PC-3 (cell line): ENCODE results near the gene USH1C. TPM values are rescaled to one million over a fixed set of nuclear protein-coding genes. Genes with fewer than 3 reads are reported as not detected.

Source experiments
- ATAC-seq: fragments of 200-7000 bp; cut with Tn5 transposase; 2 replicates; pipeline ENCODE4 v1.9.1; 2020; ENCODE audit warnings: mild to moderate bottlenecking, moderate library complexity
- BruUV-seq: library from RNA; stranded (reverse); fragments of 400-500 nt; replicated peaks from 2 replicates; lab custom pipeline; 2021; lab: Mats Ljungman, UMichigan
- CTCF ChIA-PET: fragments of 300-600 bp; sonication (Branson Sonifier 250); formaldehyde crosslinking; loops from one replicate; lab custom pipeline; 2022; ENCODE audit warnings: antibody characterized with exemption; lab: Charles Lee
- POLR2A ChIA-PET: fragments of 300-600 bp; sonication (Branson Sonifier 250); formaldehyde crosslinking; loops from one replicate; lab custom pipeline; 2022; ENCODE audit warnings: antibody characterized with exemption; ENCODE audit not compliant: unreplicated experiment; lab: Charles Lee
- DNase-seq: peaks from one replicate; pipeline ENCODE4 v3.0.0-alpha.2; 2015
- H2AFZ ChIP-seq: fragments of 300-600 bp; sonication (generic); 2 replicates; pipeline ENCODE4 v1.6.0; 2016; ENCODE audit warnings: antibody characterized with exemption, low read length
- H3F3A ChIP-seq: fragments of 300-600 bp; sonication (generic); one replicate; pipeline ENCODE4 v1.6.0; 2017; ENCODE audit warnings: antibody characterized with exemption, low read length, control low read depth, mild to moderate bottlenecking; ENCODE audit not compliant: unreplicated experiment
- H3K27ac ChIP-seq: fragments of 300-600 bp; sonication (generic); 2 replicates; pipeline ENCODE4 v1.5.1; 2016; ENCODE audit warnings: mild to moderate bottlenecking, low read length
- H3K27me3 ChIP-seq: fragments of 300-600 bp; sonication (generic); 2 replicates; pipeline ENCODE4 v1.6.1; 2016; ENCODE audit warnings: low read length, mixed read lengths
- H3K36me3 ChIP-seq: fragments of 300-600 bp; sonication (generic); 2 replicates; pipeline ENCODE4 v1.6.1; 2016; ENCODE audit warnings: low read depth, mixed run types, low read length, mixed read lengths
- H3K4me1 ChIP-seq: fragments of 300-600 bp; sonication (generic); 2 replicates; pipeline ENCODE4 v1.5.1; 2016; ENCODE audit warnings: low read length; ENCODE audit not compliant: insufficient read depth
- H3K4me2 ChIP-seq: fragments of 300-600 bp; sonication (generic); 2 replicates; pipeline ENCODE4 v1.6.0; 2016; ENCODE audit warnings: low read length
- H3K4me3 ChIP-seq: fragments of 300-600 bp; sonication (generic); 2 replicates; pipeline ENCODE4 v1.5.1; 2016; ENCODE audit warnings: mild to moderate bottlenecking, low read length, mixed read lengths
- H3K79me2 ChIP-seq: fragments of 300-600 bp; sonication (generic); 2 replicates; pipeline ENCODE4 v1.6.1; 2017; ENCODE audit warnings: low read length, mixed read lengths
- H3K9ac ChIP-seq: fragments of 300-600 bp; sonication (generic); 2 replicates; pipeline ENCODE4 v1.6.0; 2016; ENCODE audit warnings: mild to moderate bottlenecking, low read length
- H3K9me2 ChIP-seq: fragments of 300-600 bp; sonication (generic); replicated peaks from 2 replicates; pipeline ENCODE4 v1.6.1; 2016; ENCODE audit warnings: mixed run types, low read length, mixed read lengths
- H3K9me3 ChIP-seq: fragments of 300-600 bp; sonication (generic); 2 replicates; pipeline ENCODE4 v1.6.1; 2016; ENCODE audit warnings: low read length, mixed read lengths
- H4K20me1 ChIP-seq: fragments of 300-600 bp; sonication (generic); 2 replicates; pipeline ENCODE4 v1.6.1; 2016; ENCODE audit warnings: low read length, mixed read lengths
- EZH2 ChIP-seq: fragments of 300-600 bp; sonication (generic); IDR thresholded peaks from one replicate; pipeline ENCODE4 v1.6.1; 2017; ENCODE audit warnings: antibody characterized with exemption, mild to moderate bottlenecking, low read length; ENCODE audit not compliant: unreplicated experiment
- EZH2phosphoT487 ChIP-seq: fragments of 300-600 bp; sonication (generic); IDR thresholded peaks from 2 replicates; pipeline ENCODE4 v1.6.1; 2018; ENCODE audit warnings: mild to moderate bottlenecking, antibody characterized with exemption, low read length, borderline replicate concordance
- intact Hi-C: fragments of 100-400 bp; cut with micrococcal nuclease; formaldehyde crosslinking; loops from 2 replicates; pipeline ENCODE4 v1.9.0; 2023
- total RNA-seq: library from RNA; depleted of rRNA; stranded (reverse); fragments of >200 nt; gene quantifications from 2 replicates; pipeline ENCODE4 v1.2.3, GENCODE V29; 2014
- TF ChIP-seq, protein P1 (sequence below): fragments of 300-600 bp; sonication (generic); conservative IDR thresholded peaks from 2 replicates; pipeline ENCODE4 v1.5.1; 2017; ENCODE audit warnings: antibody characterized with exemption, low read depth, mild to moderate bottlenecking, low read length

The USH1C gene
- total RNA-seq, 1 experiment from 2014 or later = not detected

GRCh38 chr11:17590463-17590862 lies 46.2 kb upstream of the USH1C start:
- intact Hi-C loops = no loop called here

GRCh38 chr11:17588721-17589120 lies 44.5 kb upstream of the USH1C start:
- DNase-seq (no peak), ATAC-seq (no peak)
- no peaks in the 10 kb centered on the region for H3K36me3 ChIP-seq
- H3K27me3 ChIP-seq = peaks cover 69% of the 10 kb centered on the region
- H3K9ac ChIP-seq = no peak overlapping the region
- no peaks in the 10 kb centered on the region for H3F3A ChIP-seq
- no peaks in the 10 kb centered on the region for H3K79me2 ChIP-seq
- H3K4me1 ChIP-seq = no peaks in the 10 kb centered on the region
- POLR2A ChIA-PET = no interaction called here
- no peak overlapping the region for H3K27ac ChIP-seq
- no peak overlapping the region for H3K4me3 ChIP-seq
- H4K20me1 ChIP-seq = no peaks in the 10 kb centered on the region
- H3K4me2 ChIP-seq = no peak overlapping the region
- intact Hi-C loops = no loop called here
- no peaks in the 10 kb centered on the region for H3K9me2 ChIP-seq
- no peak overlapping the region for H2AFZ ChIP-seq
- TF ChIP-seq, protein P1, sequence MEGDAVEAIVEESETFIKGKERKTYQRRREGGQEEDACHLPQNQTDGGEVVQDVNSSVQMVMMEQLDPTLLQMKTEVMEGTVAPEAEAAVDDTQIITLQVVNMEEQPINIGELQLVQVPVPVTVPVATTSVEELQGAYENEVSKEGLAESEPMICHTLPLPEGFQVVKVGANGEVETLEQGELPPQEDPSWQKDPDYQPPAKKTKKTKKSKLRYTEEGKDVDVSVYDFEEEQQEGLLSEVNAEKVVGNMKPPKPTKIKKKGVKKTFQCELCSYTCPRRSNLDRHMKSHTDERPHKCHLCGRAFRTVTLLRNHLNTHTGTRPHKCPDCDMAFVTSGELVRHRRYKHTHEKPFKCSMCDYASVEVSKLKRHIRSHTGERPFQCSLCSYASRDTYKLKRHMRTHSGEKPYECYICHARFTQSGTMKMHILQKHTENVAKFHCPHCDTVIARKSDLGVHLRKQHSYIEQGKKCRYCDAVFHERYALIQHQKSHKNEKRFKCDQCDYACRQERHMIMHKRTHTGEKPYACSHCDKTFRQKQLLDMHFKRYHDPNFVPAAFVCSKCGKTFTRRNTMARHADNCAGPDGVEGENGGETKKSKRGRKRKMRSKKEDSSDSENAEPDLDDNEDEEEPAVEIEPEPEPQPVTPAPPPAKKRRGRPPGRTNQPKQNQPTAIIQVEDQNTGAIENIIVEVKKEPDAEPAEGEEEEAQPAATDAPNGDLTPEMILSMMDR = no peak
- no peak for TF ChIP-seq EZH2
- TF ChIP-seq EZH2phosphoT487 = no peak
- no TSS peak for BruUV-seq
- CTCF ChIA-PET = no interaction called here
- no peaks in the 10 kb centered on the region for H3K9me3 ChIP-seq

More at GRCh38 chr11:17590463-17590862, 46.2 kb upstream of the USH1C start:
- no peaks in the 10 kb centered on the region for H3F3A ChIP-seq
- H3K4me1 ChIP-seq = no peaks in the 10 kb centered on the region
- H3K9me2 ChIP-seq = no peaks in the 10 kb centered on the region
- ChIA-PET CTCF (no interaction called here), POLR2A (no interaction called here)
- no peak overlapping the region for H3K4me2 ChIP-seq
- BruUV-seq = no TSS peak
- TF ChIP-seq EZH2phosphoT487 (no peak), EZH2 (no peak)
- TF ChIP-seq, protein P1 = no peak
- H3K36me3 ChIP-seq = no peaks in the 10 kb centered on the region
- H3K9ac ChIP-seq = no peak overlapping the region
- H3K79me2 ChIP-seq = no peaks in the 10 kb centered on the region
- ATAC-seq (no peak), DNase-seq (no peak)
- H3K9me3 ChIP-seq = no peaks in the 10 kb centered on the region
- no peaks in the 10 kb centered on the region for H4K20me1 ChIP-seq
- H3K27ac ChIP-seq = no peak overlapping the region
- peaks cover 65% of the 10 kb centered on the region for H3K27me3 ChIP-seq
- no peak overlapping the region for H3K4me3 ChIP-seq
- no peak overlapping the region for H2AFZ ChIP-seq

DNA sequence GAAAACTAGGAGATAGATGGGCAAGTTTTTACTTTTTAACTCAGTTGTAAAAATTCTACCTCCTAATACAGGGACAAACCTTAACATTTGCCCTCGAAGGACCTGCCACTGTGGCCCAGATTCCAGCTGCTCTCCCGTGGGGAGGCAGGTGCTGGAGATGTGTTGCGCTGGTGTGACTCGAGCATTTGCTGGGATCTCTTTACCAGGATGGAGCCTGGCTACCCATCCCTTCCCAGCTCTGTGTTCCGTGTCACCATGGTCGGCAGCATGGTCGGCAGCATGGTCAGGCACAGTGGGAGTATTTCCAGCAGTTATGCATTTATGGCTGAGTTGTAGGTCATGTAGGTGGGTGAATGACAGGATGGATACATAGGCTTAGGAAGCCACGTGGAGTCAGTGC lies 44.0 kb upstream of the USH1C start:
- H2AFZ ChIP-seq = no peak overlapping the region
- no peaks in the 10 kb centered on the region for H3F3A ChIP-seq
- H3K9me2 ChIP-seq = no peaks in the 10 kb centered on the region
- no peaks in the 10 kb centered on the region for H3K4me1 ChIP-seq
- intact Hi-C loops = no loop called here
- no peaks in the 10 kb centered on the region for H3K79me2 ChIP-seq
- H3K36me3 ChIP-seq = no peaks in the 10 kb centered on the region
- H3K4me2 ChIP-seq = no peak overlapping the region
- no TSS peak for BruUV-seq
- no peaks in the 10 kb centered on the region for H3K9me3 ChIP-seq
- H3K27me3 ChIP-seq = peaks cover 73% of the 10 kb centered on the region
- no peaks in the 10 kb centered on the region for H4K20me1 ChIP-seq
- no peak for ATAC-seq
- no peak overlapping the region for H3K27ac ChIP-seq
- no peak overlapping the region for H3K9ac ChIP-seq
- DNase-seq = no peak
- TF ChIP-seq EZH2phosphoT487 (no peak), EZH2 (no peak)
- TF ChIP-seq, protein P1 = no peak
- CTCF ChIA-PET = no interaction called here
- POLR2A ChIA-PET = no interaction called here
- H3K4me3 ChIP-seq = no peak overlapping the region
